H1 (cell line): Measurements from ENCODE around the gene RPS3. TPM values are rescaled to one million over a fixed set of nuclear protein-coding genes. Genes with fewer than 3 reads are reported as not detected.

ENCODE experiments used
- CTCF ChIA-PET: fragments of 300-600 bp; sonication (Branson Sonifier 250); formaldehyde crosslinking; loops from one replicate; lab custom pipeline; 2021; ENCODE audit not compliant: partially characterized antibody; lab: Charles Lee
- POLR2A ChIA-PET: fragments of 300-600 bp; sonication (Branson Sonifier 250); formaldehyde crosslinking; loops from one replicate; lab custom pipeline; 2021; ENCODE audit warnings: inconsistent platforms; ENCODE audit not compliant: partially characterized antibody; lab: Charles Lee
- DNase-seq, 2 experiments: peaks; one replicate each; pipeline versions ENCODE4 v3.0.0 to v3.0.0-alpha.2; 2010 to 2022; ENCODE audit warnings: low spot score in 2 of 2, low read depth in 1 of 2, mixed read lengths in 1 of 2
- FAIRE-seq: peaks from 2 replicates; lab custom pipeline; 2011; peaks lifted over from hg19 to GRCh38; lab: Jason Lieb, UNC
- H2AFZ ChIP-seq: 2 replicates; pipeline ENCODE4 v1.8.1; 2012; ENCODE audit warnings: low read length, inconsistent platforms
- H2AK5ac ChIP-seq: 2 replicates; pipeline ENCODE4 v1.6.1; 2013; ENCODE audit warnings: low read depth, low read length
- H2BK120ac ChIP-seq: replicated peaks from 2 replicates; pipeline ENCODE3; 2013; ENCODE audit warnings: low read depth, low read length, inconsistent platforms
- H2BK12ac ChIP-seq: 2 replicates; pipeline ENCODE4 v1.6.1; 2013; ENCODE audit warnings: low read depth, low read length
- H2BK15ac ChIP-seq: 2 replicates; pipeline ENCODE4 v1.6.1; 2013; ENCODE audit warnings: low read length
- H2BK20ac ChIP-seq: 2 replicates; pipeline ENCODE4 v1.6.1; 2013; ENCODE audit warnings: low read length
- H2BK5ac ChIP-seq: 2 replicates; pipeline ENCODE4 v1.6.1; 2013; ENCODE audit warnings: low read depth, low read length
- H3K14ac ChIP-seq: 2 replicates; pipeline ENCODE4 v1.6.1; 2013; ENCODE audit warnings: inconsistent platforms; ENCODE audit not compliant: insufficient read length
- H3K18ac ChIP-seq: 2 replicates; pipeline ENCODE4 v1.6.1; 2013; ENCODE audit warnings: low read length; ENCODE audit errors: extremely low read depth
- H3K23ac ChIP-seq: 2 replicates; pipeline ENCODE4 v1.6.1; 2013; ENCODE audit warnings: inconsistent platforms; ENCODE audit not compliant: insufficient read length
- H3K23me2 ChIP-seq: 2 replicates; pipeline ENCODE4 v1.6.1; 2013; ENCODE audit warnings: low read depth, low read length
- H3K27ac ChIP-seq: 2 replicates; pipeline ENCODE4 v1.6.1; 2011; ENCODE audit warnings: low read depth, low read length, inconsistent platforms
- H3K27me3 ChIP-seq, 4 experiments: replicated peaks in 1 of 4; 1 replicate in 1 of 4; 2 replicates in 3 of 4; pipeline versions ENCODE4 v1.6.1 to v1.8.1; 2011 to 2013; ENCODE audit warnings: low read length in 3 of 4, mild to moderate bottlenecking in 3 of 4, inconsistent platforms in 2 of 4, mixed read lengths in 2 of 4, moderate library complexity in 1 of 4; ENCODE audit not compliant: control insufficient read depth in 3 of 4, insufficient read depth in 3 of 4; ENCODE audit errors: extremely low read depth in 1 of 4
- H3K36me3 ChIP-seq, 4 experiments: 2 replicates each; pipeline versions ENCODE4 v1.6.1 to v1.8.1; 2011 to 2013; ENCODE audit warnings: mild to moderate bottlenecking in 4 of 4, low read length in 3 of 4, moderate library complexity in 2 of 4, control low read depth in 1 of 4, inconsistent platforms in 1 of 4; ENCODE audit not compliant: insufficient read depth in 4 of 4, control insufficient read depth in 2 of 4
- H3K4ac ChIP-seq: replicated peaks from 2 replicates; pipeline ENCODE3; 2013; ENCODE audit warnings: low read length, low read depth, mixed read lengths, inconsistent platforms; ENCODE audit not compliant: insufficient read length
- H3K4me1 ChIP-seq, 4 experiments: replicated peaks in 1 of 4; 1 replicate in 1 of 4; 2 replicates in 3 of 4; pipeline versions ENCODE4 v1.6.1 to v1.8.1; 2011 to 2013; ENCODE audit warnings: low read length in 3 of 4, inconsistent platforms in 2 of 4, mixed read lengths in 1 of 4; ENCODE audit not compliant: insufficient read depth in 4 of 4, control insufficient read depth in 3 of 4
- H3K4me2 ChIP-seq, 2 experiments: 2 replicates each; pipeline versions ENCODE4 v1.6.1 to v1.8.1; 2011 to 2013; ENCODE audit warnings: low read depth in 2 of 2, low read length in 2 of 2, control low read depth in 1 of 2, inconsistent platforms in 1 of 2, mild to moderate bottlenecking in 1 of 2; ENCODE audit not compliant: insufficient read depth in 1 of 2
- H3K4me3 ChIP-seq, 4 experiments: fragments of 200-600, 300-600 bp in 1 of 4; sonication (generic), shearing (Covaris generic), sonication (Bioruptor Twin) in 1 of 4; 2 replicates each; pipeline versions ENCODE4 v1.5.1 to v1.8.1; 2011 to 2016; ENCODE audit warnings: low read length in 4 of 4, low read depth in 3 of 4, control low read depth in 2 of 4, inconsistent platforms in 2 of 4, mild to moderate bottlenecking in 2 of 4, mixed read lengths in 1 of 4, moderate library complexity in 1 of 4; ENCODE audit not compliant: insufficient read depth in 2 of 4; ENCODE audit errors: extremely low read depth in 1 of 4
- H3K56ac ChIP-seq: replicated peaks from 2 replicates; pipeline ENCODE3; 2013; ENCODE audit warnings: low read depth, mild to moderate bottlenecking, mixed read lengths, low read length, inconsistent platforms; ENCODE audit not compliant: insufficient read length
- H3K79me1 ChIP-seq: 2 replicates; pipeline ENCODE4 v1.6.1; 2013; ENCODE audit warnings: low read depth, low read length, control low read depth
- H3K79me2 ChIP-seq, 2 experiments: 2 replicates each; pipeline versions ENCODE4 v1.6.1 to v1.8.1; 2012 to 2013; ENCODE audit warnings: low read length in 2 of 2, mild to moderate bottlenecking in 2 of 2, inconsistent platforms in 1 of 2; ENCODE audit not compliant: insufficient read depth in 2 of 2, control insufficient read depth in 1 of 2
- H3K9ac ChIP-seq, 4 experiments: replicated peaks in 1 of 4; 1 replicate in 1 of 4; 2 replicates in 3 of 4; pipeline versions ENCODE4 v1.6.1 to v1.8.1; 2011 to 2013; ENCODE audit warnings: low read depth in 3 of 4, low read length in 3 of 4, control low read depth in 2 of 4, mild to moderate bottlenecking in 2 of 4, moderate library complexity in 2 of 4, inconsistent platforms in 1 of 4; ENCODE audit errors: extremely low read depth in 1 of 4
- H3K9me3 ChIP-seq, 2 experiments: 2 replicates each; pipeline versions ENCODE4 v1.6.1 to v1.8.1; 2012 to 2013; ENCODE audit warnings: mild to moderate bottlenecking in 2 of 2, moderate library complexity in 2 of 2, control low read depth in 1 of 2, inconsistent platforms in 1 of 2, low read depth in 1 of 2, low read length in 1 of 2, mixed read lengths in 1 of 2; ENCODE audit not compliant: insufficient read depth in 2 of 2
- H4K20me1 ChIP-seq, 2 experiments: replicated peaks in 1 of 2; 2 replicates each; pipeline versions ENCODE3 to v1.8.1; 2011 to 2013; ENCODE audit warnings: inconsistent platforms in 2 of 2, low read length in 2 of 2, mild to moderate bottlenecking in 1 of 2; ENCODE audit not compliant: insufficient read depth in 2 of 2, control insufficient read depth in 1 of 2
- H4K5ac ChIP-seq: 2 replicates; pipeline ENCODE4 v1.6.1; 2013; ENCODE audit warnings: low read length, low read depth, mixed read lengths, inconsistent platforms; ENCODE audit not compliant: insufficient read length
- H4K8ac ChIP-seq: 2 replicates; pipeline ENCODE4 v1.8.0; 2013; ENCODE audit warnings: mild to moderate bottlenecking, moderate library complexity, low read length, inconsistent platforms; ENCODE audit not compliant: insufficient read depth; ENCODE audit errors: extremely low read depth
- H4K91ac ChIP-seq: replicated peaks from 2 replicates; pipeline ENCODE3; 2013; ENCODE audit warnings: low read length, mixed read lengths, inconsistent platforms; ENCODE audit not compliant: insufficient read length
- CBX8 ChIP-seq: fragments of 300-800, 300-1000 bp; sonication (generic); IDR thresholded peaks from 2 replicates; pipeline ENCODE4 v1.7.1; 2016; ENCODE audit warnings: low read depth, low read length, borderline replicate concordance
- CHD2 ChIP-seq: IDR thresholded peaks from 2 replicates; pipeline ENCODE4 v1.6.1; 2012; ENCODE audit warnings: low read length, improper control_type of control experiment
- GTF2F1 ChIP-seq: IDR thresholded peaks from 2 replicates; pipeline ENCODE4 v1.6.1; 2012; ENCODE audit warnings: low read depth, low read length, improper control_type of control experiment, borderline replicate concordance
- JUND ChIP-seq: IDR thresholded peaks from 2 replicates; pipeline ENCODE4 v1.6.1; 2011; ENCODE audit warnings: mild to moderate bottlenecking, improper control_type of control experiment, low read length
- POU5F1 ChIP-seq: IDR thresholded peaks from 2 replicates; pipeline ENCODE4 v1.6.1; 2011; ENCODE audit warnings: low read depth, mild to moderate bottlenecking, low read length, moderate library complexity
- SIN3A ChIP-seq, 2 experiments: IDR thresholded peaks in 1 of 2; conservative IDR thresholded peaks in 1 of 2; 2 replicates each; pipeline ENCODE4 v1.6.1; 2011 to 2012; ENCODE audit warnings: low read length in 2 of 2, improper control_type of control experiment in 1 of 2, low read depth in 1 of 2, mild to moderate bottlenecking in 1 of 2
- SP2 ChIP-seq: IDR thresholded peaks from 2 replicates; pipeline ENCODE4 v1.6.1; 2012; ENCODE audit warnings: mild to moderate bottlenecking, low read length, inconsistent platforms
- USF2 ChIP-seq: IDR thresholded peaks from 2 replicates; pipeline ENCODE4 v1.6.1; 2011; ENCODE audit warnings: low read length, improper control_type of control experiment
- YY1 ChIP-seq: IDR thresholded peaks from 2 replicates; pipeline ENCODE4 v1.6.1; 2011; ENCODE audit warnings: low read depth, mild to moderate bottlenecking, low read length
- WGBS, 2 experiments: shearing (Covaris generic) in 1 of 2; methylation state at CpG; one replicate each; pipeline versions ENCODE4 v1.1.6 to v1.1.7; 2013 to 2015; ENCODE audit warnings: low lambda C conversion rate in 2 of 2, mixed read lengths in 2 of 2, inconsistent platforms in 1 of 2, low coverage in 1 of 2, missing lambda C conversion rate in 1 of 2; ENCODE audit not compliant: insufficient replicate concordance in 2 of 2, insufficient coverage in 1 of 2, insufficient read length in 1 of 2; ENCODE audit errors: extremely low coverage in 1 of 2, missing lambda C conversion rate in 1 of 2; 5-methylcytosine and 5-hydroxymethylcytosine counted together
- polyA plus RNA-seq, 7 experiments: library from polyadenylated mRNA; depleted of rRNA in 3 of 7; stranded (reverse) in 5 of 7; unstranded in 2 of 7; fragments of >200 nt in 5 of 7; fragments of 200-250 nt in 2 of 7; gene quantifications; 1 replicate in 5 of 7; 2 replicates in 1 of 7; 4 replicates in 1 of 7; pipeline versions ENCODE4 v1.2.1 to v1.2.3, GENCODE V29; 2011 to 2013; ENCODE audit warnings: missing spikeins in 2 of 7, mixed read lengths in 2 of 7
- total RNA-seq: library from RNA; stranded (reverse); fragmentation: NEBNext Ultra II Directional; extraction: Animal tissue kit (Norgen Biotek cat#: 25700); gene quantifications from 2 replicates; pipeline ENCODE4 v1.2.1, GENCODE V29; 2021

The RPS3 gene
- total and polyA plus RNA-seq, 2 of the 8 experiments (the other 6 are each of a cell fraction or from before 2014, with no cell fraction given) = 3,813 to 4,194 TPM

GRCh38 chr11:75434886-75435570 lies 35.7 kb downstream of the RPS3 start:
- Histone ChIP-seq H2AK5ac (no peak overlapping the region), H3K79me2 (no peaks in the 10 kb centered on the region), H2BK5ac (no peak overlapping the region), H2AFZ (no peak overlapping the region), H3K14ac (no peak overlapping the region), H3K4me1 (peaks cover 0 to 31% (median 16%) of the 10 kb centered on the region in 4 experiments; a peak in 6 of 7 replicates), H3K18ac (no peak overlapping the region), H3K4me3 (no peak overlapping the region), H4K8ac (no peak overlapping the region), H3K79me1 (no peaks in the 10 kb centered on the region), H3K27ac (no peak overlapping the region), H2BK15ac (no peak overlapping the region), H2BK20ac (no peak overlapping the region), H3K9ac (no peak overlapping the region), H2BK120ac (no peak overlapping the region), H3K27me3 (peaks cover 25 to 40% (median 35%) of the 10 kb centered on the region in 4 experiments), H3K23me2 (peaks cover 8% of the 10 kb centered on the region; the same call in 1 of the 2 replicates), H3K4me2 (no peak overlapping the region), H4K5ac (no peak overlapping the region), H3K9me3 (peaks cover 0 to under 1% of the 10 kb centered on the region in 2 experiments; a peak in 1 of 4 replicates), H2BK12ac (no peak overlapping the region), H4K91ac (no peak overlapping the region), H3K36me3 (peaks cover 0 to 4% (median 0%) of the 10 kb centered on the region in 4 experiments; a peak in 2 of 8 replicates), H3K56ac (no peak overlapping the region), H3K23ac (no peak overlapping the region), H4K20me1 (peaks cover 4 to 5% of the 10 kb centered on the region in 2 experiments), H3K4ac (no peak overlapping the region)
- DNase-seq = no peak
- ChIA-PET POLR2A (interaction anchor here (0.6 to 27.9 kb wide), 4 partner anchors 10 to 97 kb away, joined by 3 to 570 read pairs (median 10); partner anchors contain the start of gene RPS3), CTCF (interaction anchor here (0.7 to 13.1 kb wide), 8 partner anchors 8 to 97 kb away, joined by 3 to 133 read pairs (median 8); partner anchors contain the start of gene GDPD5)
- WGBS, 2 experiments = 92% methylated on average over 10 of the region's 12 CpGs; no CpG with 5 or more reads in 1 of the 2 experiments
- TF ChIP-seq GTF2F1 (no peak), YY1 (no peak), USF2 (no peak), POU5F1 (no peak), CHD2 (no peak), SIN3A (conservative IDR thresholded peaks at IDR 0.05 in 1 of 2, IDR thresholded peaks at IDR 0.05 in 1 of 2; ENCODE audit: low read depth in 1 of 2, low read length in 2 of 2) (no peak), JUND (no peak), CBX8 (no peak), SP2 (no peak)
- no peak for FAIRE-seq
